Measurements from ENCODE around the gene TSPAN16.
A peak's percentile ranks its signal among the peaks of the same experiment; 100 is the strongest.
"Not testable (repeated sequence)": the region's sequence is repeated elsewhere in the genome, so short reads cannot be mapped to it uniquely, and the experiment has no call there.

The TSPAN16 gene

GRCh38 chr19:11322269-11323024 is 26.5 kb downstream of the TSPAN16 start:
- no peak overlapping the region for H3K9ac ChIP-seq (ENCODE audit: low read length)
- no peaks in the 10 kb centered on the region for H3K9me3 ChIP-seq (ENCODE audit: control insufficient read depth, low read length)
- H3K27me3 ChIP-seq (replicated peaks; ENCODE audit: control insufficient read depth, insufficient read depth, low read length): no peaks in the 10 kb centered on the region
- H3K4me1 ChIP-seq (ENCODE audit: control insufficient read depth, insufficient read depth, low read length): peaks cover 16% of the 10 kb centered on the region
- no peak for DNase-seq (ENCODE audit: low read depth)
- H3K4me3 ChIP-seq (ENCODE audit: low read length): no peak overlapping the region
- H3K36me3 ChIP-seq (ENCODE audit: control insufficient read depth, insufficient read depth, low read length, severe bottlenecking): no peaks in the 10 kb centered on the region

DNA sequence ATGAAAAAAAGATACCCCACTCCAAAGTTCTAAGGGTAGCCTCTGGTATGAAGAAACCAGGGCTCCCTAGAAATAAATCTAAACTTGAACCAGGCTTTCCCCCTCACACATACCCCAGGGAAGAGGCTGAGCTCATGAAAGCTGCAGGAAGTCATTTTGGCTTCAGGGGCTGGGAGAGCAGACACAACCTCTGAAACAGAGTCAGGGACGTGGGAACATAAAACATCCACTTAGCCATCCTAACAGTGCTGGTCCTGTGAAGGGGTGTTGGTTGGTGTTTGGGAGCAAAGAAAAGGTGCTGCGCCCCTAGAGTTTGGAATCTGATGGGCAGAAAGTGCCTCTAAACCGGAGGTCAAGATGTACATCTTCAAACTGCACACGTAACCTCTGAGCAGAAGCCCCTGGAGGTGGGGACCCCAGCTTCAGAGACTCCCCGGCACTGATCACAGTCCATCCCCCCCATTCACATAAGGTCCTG is 27.7 kb downstream of the TSPAN16 start:
- H3K4me1 ChIP-seq (ENCODE audit: control insufficient read depth, insufficient read depth, low read length): peaks cover 16% of the 10 kb centered on the region
- no peaks in the 10 kb centered on the region for H3K27me3 ChIP-seq (replicated peaks; ENCODE audit: control insufficient read depth, insufficient read depth, low read length)
- H3K4me3 ChIP-seq (ENCODE audit: low read length): peak overlapping the region; percentile 36
- no peaks in the 10 kb centered on the region for H3K36me3 ChIP-seq (ENCODE audit: control insufficient read depth, insufficient read depth, low read length, severe bottlenecking)
- peak overlapping the region; percentile 44 for H3K9ac ChIP-seq (ENCODE audit: low read length)
- H3K9me3 ChIP-seq (ENCODE audit: control insufficient read depth, low read length): no peaks in the 10 kb centered on the region
- DNase-seq (ENCODE audit: low read depth): no peak

- peak overlapping the region; percentile 36 for H3K4me3 ChIP-seq (ENCODE audit: low read length)
- H3K36me3 ChIP-seq (ENCODE audit: control insufficient read depth, insufficient read depth, low read length, severe bottlenecking): no peaks in the 10 kb centered on the region
- peak; percentile 99 for DNase-seq (ENCODE audit: low read depth)
- H3K4me1 ChIP-seq (ENCODE audit: control insufficient read depth, insufficient read depth, low read length): peaks cover 16% of the 10 kb centered on the region
- H3K9ac ChIP-seq (ENCODE audit: low read length): peak overlapping the region; percentile 44
- no peaks in the 10 kb centered on the region for H3K27me3 ChIP-seq (replicated peaks; ENCODE audit: control insufficient read depth, insufficient read depth, low read length)
- H3K9me3 ChIP-seq (ENCODE audit: control insufficient read depth, low read length): no peaks in the 10 kb centered on the region
These were observed 28.2 kb downstream of the TSPAN16 start for GRCh38 chr19:11324079-11324661.

DNA sequence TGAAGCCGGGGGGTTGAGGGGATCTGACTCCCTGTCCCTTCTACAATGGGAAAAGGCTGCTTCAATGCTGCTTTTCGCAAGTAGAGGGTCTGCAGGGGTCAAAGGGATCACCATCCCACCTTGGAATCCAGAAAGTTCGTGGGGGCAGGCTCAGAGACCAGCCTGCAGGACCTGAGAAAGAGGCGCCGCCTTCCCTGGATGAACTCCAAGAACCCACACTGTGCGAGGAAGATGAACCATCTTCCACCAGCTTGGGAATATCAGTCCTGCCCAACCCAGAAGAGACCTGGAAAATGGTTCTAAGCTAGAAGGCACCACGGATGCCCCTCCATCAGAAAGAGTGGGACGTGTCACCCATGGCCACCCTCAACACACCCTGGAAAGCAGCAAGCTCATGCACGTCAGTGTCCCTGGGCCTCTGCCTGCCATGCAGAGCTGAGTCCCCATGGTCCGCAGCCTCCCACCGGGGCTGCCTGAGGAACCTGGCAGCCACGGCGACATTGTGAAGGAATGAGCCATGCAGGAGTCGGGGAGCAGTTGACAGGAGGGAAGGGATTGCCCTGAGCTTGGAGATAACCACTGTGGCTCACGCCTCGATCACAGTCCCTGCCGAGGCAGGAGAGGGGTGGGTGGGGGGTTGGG is 28.9 kb downstream of the TSPAN16 start:
- no peak overlapping the region for H3K4me3 ChIP-seq (ENCODE audit: low read length)
- H3K36me3 ChIP-seq (ENCODE audit: control insufficient read depth, insufficient read depth, low read length, severe bottlenecking): no peaks in the 10 kb centered on the region
- peaks cover 16% of the 10 kb centered on the region for H3K4me1 ChIP-seq (ENCODE audit: control insufficient read depth, insufficient read depth, low read length)
- H3K9me3 ChIP-seq (ENCODE audit: control insufficient read depth, low read length): no peaks in the 10 kb centered on the region
- H3K27me3 ChIP-seq (replicated peaks; ENCODE audit: control insufficient read depth, insufficient read depth, low read length): no peaks in the 10 kb centered on the region
- no peak for DNase-seq (ENCODE audit: low read depth)
- H3K9ac ChIP-seq (ENCODE audit: low read length): no peak overlapping the region

DNA sequence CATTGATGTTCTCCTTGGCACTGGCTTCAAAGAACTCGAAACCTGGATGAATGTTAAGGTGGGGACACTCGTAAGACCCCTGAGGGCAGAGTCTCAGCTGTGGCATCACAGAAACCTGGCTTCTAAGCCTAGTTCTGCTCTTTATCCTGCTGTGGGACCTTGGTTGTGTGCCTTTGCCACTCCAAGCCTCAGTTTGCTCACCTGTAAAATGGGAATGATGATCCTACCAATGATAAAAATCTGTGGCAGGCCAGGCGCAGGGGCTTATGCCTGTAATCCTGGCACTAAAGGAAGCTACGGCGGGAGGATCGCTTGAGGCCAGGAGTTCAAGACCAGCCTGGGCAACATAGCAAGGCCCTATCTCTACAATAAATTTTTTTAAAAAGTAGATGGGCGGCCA is 29.6 kb downstream of the TSPAN16 start:
- no peak for DNase-seq (ENCODE audit: low read depth)
- Histone ChIP-seq H3K9ac (ENCODE audit: low read length) (no peak overlapping the region), H3K36me3 (ENCODE audit: control insufficient read depth, insufficient read depth, low read length, severe bottlenecking) (no peaks in the 10 kb centered on the region), H3K4me3 (ENCODE audit: low read length) (no peak overlapping the region), H3K27me3 (replicated peaks; ENCODE audit: control insufficient read depth, insufficient read depth, low read length) (no peaks in the 10 kb centered on the region), H3K9me3 (ENCODE audit: control insufficient read depth, low read length) (no peaks in the 10 kb centered on the region), H3K4me1 (ENCODE audit: control insufficient read depth, insufficient read depth, low read length) (peaks cover 16% of the 10 kb centered on the region)

DNA sequence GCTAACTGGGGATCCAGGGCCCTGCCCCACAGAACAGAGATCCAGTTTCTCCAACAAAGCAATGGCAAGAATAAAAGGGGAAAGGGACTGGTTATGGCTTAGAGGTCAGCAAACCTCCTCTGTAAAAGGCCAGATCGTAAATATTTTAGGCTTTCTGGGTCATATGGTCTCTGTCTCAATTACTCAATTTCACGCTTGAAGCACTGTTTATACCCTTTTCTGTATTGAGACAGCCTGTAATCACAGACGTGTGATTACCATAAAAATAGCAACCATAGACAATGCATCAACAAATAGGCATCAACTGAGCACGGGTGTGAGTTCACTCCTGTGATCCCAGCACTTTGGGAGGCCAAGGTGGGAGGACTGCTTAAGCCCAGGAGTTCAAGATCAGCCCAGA is 34.2 kb downstream of the TSPAN16 start:
- no peak for DNase-seq (ENCODE audit: low read depth)
- H3K9me3 ChIP-seq (ENCODE audit: control insufficient read depth, low read length): no peaks in the 10 kb centered on the region
- H3K4me1 ChIP-seq (ENCODE audit: control insufficient read depth, insufficient read depth, low read length): no peaks in the 10 kb centered on the region
- peaks cover 2% of the 10 kb centered on the region for H3K36me3 ChIP-seq (ENCODE audit: control insufficient read depth, insufficient read depth, low read length, severe bottlenecking)
- H3K4me3 ChIP-seq (ENCODE audit: low read length): no peak overlapping the region
- no peaks in the 10 kb centered on the region for H3K27me3 ChIP-seq (replicated peaks; ENCODE audit: control insufficient read depth, insufficient read depth, low read length)
- no peak overlapping the region for H3K9ac ChIP-seq (ENCODE audit: low read length)

- no peak overlapping the region for H3K9ac ChIP-seq (ENCODE audit: low read length)
- no peaks in the 10 kb centered on the region for H3K27me3 ChIP-seq (replicated peaks; ENCODE audit: control insufficient read depth, insufficient read depth, low read length)
- peaks cover 4% of the 10 kb centered on the region for H3K36me3 ChIP-seq (ENCODE audit: control insufficient read depth, insufficient read depth, low read length, severe bottlenecking)
- no peaks in the 10 kb centered on the region for H3K9me3 ChIP-seq (ENCODE audit: control insufficient read depth, low read length)
- DNase-seq (ENCODE audit: low read depth): no peak
- no peaks in the 10 kb centered on the region for H3K4me1 ChIP-seq (ENCODE audit: control insufficient read depth, insufficient read depth, low read length)
- no peak overlapping the region for H3K4me3 ChIP-seq (ENCODE audit: low read length)
These were observed 35.5 kb downstream of the TSPAN16 start for GRCh38 chr19:11331502-11331901.

DNA sequence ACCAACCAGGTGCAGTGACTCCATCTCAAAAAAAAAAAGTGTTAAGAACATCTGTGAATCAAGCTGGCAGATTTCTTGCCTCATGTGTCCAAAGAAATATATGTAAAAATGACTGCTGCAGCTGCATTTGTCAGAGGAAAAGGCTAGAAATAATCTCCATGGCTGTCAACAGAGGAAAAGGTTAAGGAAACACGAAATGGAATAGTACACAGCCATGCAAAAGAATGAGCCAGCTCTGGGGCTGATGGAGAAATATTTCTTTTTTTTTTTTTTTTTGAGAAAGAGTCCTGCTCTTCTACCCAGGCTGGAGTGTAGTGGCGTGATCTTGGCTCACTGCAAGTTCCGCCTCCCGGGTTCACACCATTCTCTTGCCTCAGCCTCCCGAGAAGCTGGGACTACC is 36.9 kb downstream of the TSPAN16 start:
- Histone ChIP-seq H3K4me1 (ENCODE audit: control insufficient read depth, insufficient read depth, low read length) (no peaks in the 10 kb centered on the region), H3K36me3 (ENCODE audit: control insufficient read depth, insufficient read depth, low read length, severe bottlenecking) (peaks cover 4% of the 10 kb centered on the region), H3K9ac (ENCODE audit: low read length) (no peak overlapping the region), H3K27me3 (replicated peaks; ENCODE audit: control insufficient read depth, insufficient read depth, low read length) (no peaks in the 10 kb centered on the region), H3K4me3 (ENCODE audit: low read length) (no peak overlapping the region), H3K9me3 (ENCODE audit: control insufficient read depth, low read length) (no peaks in the 10 kb centered on the region)
- DNase-seq (ENCODE audit: low read depth): no peak

- H3K27me3 ChIP-seq (replicated peaks; ENCODE audit: control insufficient read depth, insufficient read depth, low read length); H3K36me3 ChIP-seq (ENCODE audit: control insufficient read depth, insufficient read depth, low read length, severe bottlenecking); H3K4me3 ChIP-seq (ENCODE audit: low read length); H3K4me1 ChIP-seq (ENCODE audit: control insufficient read depth, insufficient read depth, low read length); H3K9me3 ChIP-seq (ENCODE audit: control insufficient read depth, low read length); DNase-seq (ENCODE audit: low read depth); H3K9ac ChIP-seq (ENCODE audit: low read length): not testable (repeated sequence)
These were observed 37.9 kb downstream of the TSPAN16 start for GRCh38 chr19:11333838-11334237.

- no peak for DNase-seq (ENCODE audit: low read depth)
- peaks cover 4% of the 10 kb centered on the region for H3K36me3 ChIP-seq (ENCODE audit: control insufficient read depth, insufficient read depth, low read length, severe bottlenecking)
- H3K4me3 ChIP-seq (ENCODE audit: low read length): no peak overlapping the region
- H3K27me3 ChIP-seq (replicated peaks; ENCODE audit: control insufficient read depth, insufficient read depth, low read length): no peaks in the 10 kb centered on the region
- H3K9me3 ChIP-seq (ENCODE audit: control insufficient read depth, low read length): no peaks in the 10 kb centered on the region
- H3K9ac ChIP-seq (ENCODE audit: low read length): no peak overlapping the region
- peaks cover 12% of the 10 kb centered on the region for H3K4me1 ChIP-seq (ENCODE audit: control insufficient read depth, insufficient read depth, low read length)
These were observed 39.6 kb downstream of the TSPAN16 start for GRCh38 chr19:11335449-11336146.

DNA sequence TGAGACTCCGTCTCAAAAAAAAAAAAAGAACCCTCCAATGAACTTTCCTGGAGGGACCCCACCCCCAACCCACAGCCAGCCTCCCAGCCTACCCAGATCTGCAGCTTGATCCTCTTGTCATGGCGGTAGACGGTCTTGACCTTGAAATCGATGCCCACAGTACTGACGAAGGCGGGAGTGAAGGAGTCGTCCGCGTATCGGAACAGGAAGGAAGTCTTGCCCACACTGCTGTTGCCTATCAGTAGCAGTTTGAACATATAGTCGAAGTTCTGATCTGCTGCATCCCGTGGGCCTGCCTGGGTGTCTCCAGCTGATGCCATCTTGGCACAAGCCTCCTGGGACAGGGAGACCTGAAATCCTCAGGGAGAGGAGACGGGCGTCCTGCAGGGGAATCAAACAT is 41.1 kb downstream of the TSPAN16 start:
- Histone ChIP-seq H3K27me3 (replicated peaks; ENCODE audit: control insufficient read depth, insufficient read depth, low read length) (no peaks in the 10 kb centered on the region), H3K36me3 (ENCODE audit: control insufficient read depth, insufficient read depth, low read length, severe bottlenecking) (peaks cover 4% of the 10 kb centered on the region), H3K9me3 (ENCODE audit: control insufficient read depth, low read length) (no peaks in the 10 kb centered on the region), H3K4me1 (ENCODE audit: control insufficient read depth, insufficient read depth, low read length) (peaks cover 12% of the 10 kb centered on the region), H3K9ac (ENCODE audit: low read length) (no peak overlapping the region), H3K4me3 (ENCODE audit: low read length) (no peak overlapping the region)
- DNase-seq (ENCODE audit: low read depth): no peak
